Measurements from ENCODE around the gene SLU7. TPM values are rescaled to one million over a fixed set of nuclear protein-coding genes. Genes with fewer than 3 reads are reported as not detected.

Gene SLU7
- total RNA-seq, 4 donors from 2014 or later = 43.5 to 82.0 (median 69.5) TPM

GRCh38 chr5:160369990-160370712 is 48.7 kb downstream of the SLU7 start, which contains the start of gene C1QTNF2:
C1QTNF2 (minus strand) TSS chr5:160370626; CDS start chr5:160355011, 15,615 bp downstream.
- H3K27me3 ChIP-seq = no peaks in the 10 kb centered on the region
- no peak for DNase-seq (ENCODE audit: extremely low spot score)
- intact Hi-C loops (cut with DNase I) = no loop called here
- no peaks in the 10 kb centered on the region for H3K9me3 ChIP-seq
- peaks cover 5 to 24% (median 11%) of the 10 kb centered on the region in 4 donors for H3K4me1 ChIP-seq
- WGBS = 3% methylated on average over 34 of the region's 45 CpGs
- H3K36me3 ChIP-seq = no peaks in the 10 kb centered on the region
- H3K4me3 ChIP-seq = peak within 1 kb of the TSS; percentile 75 to 86 (median 78)
- TF ChIP-seq POLR2A (IDR thresholded peaks at IDR 0.05; ENCODE audit: low read depth) = no peak
- TF ChIP-seq POLR2AphosphoS5 (IDR thresholded peaks at IDR 0.05) = peak; percentile 54 to 69
- peak within 1 kb of the TSS; percentile 76 to 83 (median 78) for H3K27ac ChIP-seq (replicated peaks in 1 of 4)

DNA sequence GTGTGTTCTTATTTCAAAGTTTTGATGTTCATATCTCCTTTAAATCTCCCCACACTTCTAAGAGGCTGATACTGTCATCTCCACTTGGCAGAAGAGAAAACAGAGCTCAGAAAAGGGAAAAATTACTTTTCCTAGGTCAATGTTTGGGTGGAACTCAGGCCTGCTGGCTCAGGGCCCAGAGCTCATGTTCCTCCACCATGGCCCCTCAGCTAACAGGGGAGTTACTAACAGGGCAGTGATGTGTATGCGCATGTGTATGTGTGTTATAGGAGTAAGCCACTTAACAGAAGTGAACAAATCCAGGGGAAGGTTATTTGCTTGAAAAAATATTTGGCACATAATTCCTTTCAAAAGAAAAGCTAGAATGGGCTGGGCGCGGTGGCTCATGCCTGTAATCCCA is 51.0 kb downstream of the SLU7 start:
- Histone ChIP-seq H3K27ac (replicated peaks in 1 of 4) (no peak overlapping the region), H3K4me3 (no peak overlapping the region), H3K9me3 (no peaks in the 10 kb centered on the region), H3K27me3 (no peaks in the 10 kb centered on the region), H3K4me1 (peaks cover 14 to 33% (median 19%) of the 10 kb centered on the region in 4 donors), H3K36me3 (no peaks in the 10 kb centered on the region)
- intact Hi-C loops (cut with DNase I) = no loop called here
- no peak for DNase-seq (ENCODE audit: extremely low spot score)
- 87% methylated on average over 3 of the region's 3 CpGs for WGBS
- no peak for TF ChIP-seq EP300 (IDR thresholded peaks at IDR 0.05)
- no peak for TF ChIP-seq POLR2AphosphoS5 (IDR thresholded peaks at IDR 0.05)
- TF ChIP-seq, protein P1, sequence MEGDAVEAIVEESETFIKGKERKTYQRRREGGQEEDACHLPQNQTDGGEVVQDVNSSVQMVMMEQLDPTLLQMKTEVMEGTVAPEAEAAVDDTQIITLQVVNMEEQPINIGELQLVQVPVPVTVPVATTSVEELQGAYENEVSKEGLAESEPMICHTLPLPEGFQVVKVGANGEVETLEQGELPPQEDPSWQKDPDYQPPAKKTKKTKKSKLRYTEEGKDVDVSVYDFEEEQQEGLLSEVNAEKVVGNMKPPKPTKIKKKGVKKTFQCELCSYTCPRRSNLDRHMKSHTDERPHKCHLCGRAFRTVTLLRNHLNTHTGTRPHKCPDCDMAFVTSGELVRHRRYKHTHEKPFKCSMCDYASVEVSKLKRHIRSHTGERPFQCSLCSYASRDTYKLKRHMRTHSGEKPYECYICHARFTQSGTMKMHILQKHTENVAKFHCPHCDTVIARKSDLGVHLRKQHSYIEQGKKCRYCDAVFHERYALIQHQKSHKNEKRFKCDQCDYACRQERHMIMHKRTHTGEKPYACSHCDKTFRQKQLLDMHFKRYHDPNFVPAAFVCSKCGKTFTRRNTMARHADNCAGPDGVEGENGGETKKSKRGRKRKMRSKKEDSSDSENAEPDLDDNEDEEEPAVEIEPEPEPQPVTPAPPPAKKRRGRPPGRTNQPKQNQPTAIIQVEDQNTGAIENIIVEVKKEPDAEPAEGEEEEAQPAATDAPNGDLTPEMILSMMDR (IDR thresholded peaks at IDR 0.05) = no peak
- no peak for TF ChIP-seq POLR2A (IDR thresholded peaks at IDR 0.05; ENCODE audit: low read depth)

DNA sequence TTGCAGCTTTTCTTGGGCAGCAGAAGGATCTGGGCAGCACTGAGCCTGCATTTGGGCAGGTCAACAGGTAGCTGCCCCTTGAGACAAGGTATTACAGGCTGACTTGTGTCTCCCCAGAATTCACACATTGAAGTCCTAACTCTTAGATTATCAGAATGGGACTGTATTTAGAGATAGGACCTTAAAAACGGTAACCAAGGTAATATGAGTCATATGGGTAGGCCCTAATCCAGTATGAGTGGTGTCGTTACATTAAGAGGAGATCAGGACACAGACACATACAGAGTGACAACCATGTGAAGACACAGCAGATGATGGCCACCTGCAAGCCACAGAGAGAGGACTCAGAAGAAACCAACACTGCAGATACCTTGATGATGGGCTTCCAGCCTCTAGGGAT is 51.6 kb downstream of the SLU7 start:
- WGBS = 82% methylated on average over 2 of the region's 2 CpGs
- intact Hi-C loops (cut with DNase I) = no loop called here
- TF ChIP-seq, protein P1 (IDR thresholded peaks at IDR 0.05) = no peak
- TF ChIP-seq POLR2A (IDR thresholded peaks at IDR 0.05; ENCODE audit: low read depth) (no peak), POLR2AphosphoS5 (IDR thresholded peaks at IDR 0.05) (no peak), EP300 (IDR thresholded peaks at IDR 0.05) (no peak)
- no peak for DNase-seq (ENCODE audit: extremely low spot score)
- no peaks in the 10 kb centered on the region for H3K36me3 ChIP-seq
- H3K27ac ChIP-seq (replicated peaks in 1 of 4) = no peak overlapping the region
- no peaks in the 10 kb centered on the region for H3K27me3 ChIP-seq
- H3K9me3 ChIP-seq = no peaks in the 10 kb centered on the region
- no peak overlapping the region for H3K4me3 ChIP-seq
- H3K4me1 ChIP-seq = peaks cover 18 to 35% (median 23%) of the 10 kb centered on the region in 4 donors

- Histone ChIP-seq H3K9me3 (no peaks in the 10 kb centered on the region), H3K4me1 (peaks cover 18 to 35% (median 23%) of the 10 kb centered on the region in 4 donors), H3K4me3 (no peak overlapping the region), H3K36me3 (no peaks in the 10 kb centered on the region), H3K27ac (replicated peaks in 1 of 4) (no peak overlapping the region), H3K27me3 (no peaks in the 10 kb centered on the region)
- intact Hi-C loops (cut with DNase I) = no loop called here
- no peak for DNase-seq (ENCODE audit: extremely low spot score)
- TF ChIP-seq, protein P1 (IDR thresholded peaks at IDR 0.05) = no peak
- TF ChIP-seq POLR2A (IDR thresholded peaks at IDR 0.05; ENCODE audit: low read depth) = no peak
- no peak for TF ChIP-seq EP300 (IDR thresholded peaks at IDR 0.05)
- no peak for TF ChIP-seq POLR2AphosphoS5 (IDR thresholded peaks at IDR 0.05)
- 91% methylated on average over 2 of the region's 2 CpGs for WGBS
These were observed 52.7 kb downstream of the SLU7 start for GRCh38 chr5:160366230-160366629.

- Histone ChIP-seq H3K4me1 (peaks cover 15 to 30% (median 24%) of the 10 kb centered on the region in 4 donors), H3K36me3 (no peaks in the 10 kb centered on the region), H3K4me3 (no peak overlapping the region), H3K27me3 (no peaks in the 10 kb centered on the region), H3K9me3 (no peaks in the 10 kb centered on the region), H3K27ac (replicated peaks in 1 of 4) (peak overlapping the region; percentile 47 to 71 (median 56))
- intact Hi-C loops (cut with DNase I) = no loop called here
- 71% methylated on average over 13 of the region's 13 CpGs for WGBS
- no peak for TF ChIP-seq EP300 (IDR thresholded peaks at IDR 0.05)
- no peak for TF ChIP-seq POLR2AphosphoS5 (IDR thresholded peaks at IDR 0.05)
- TF ChIP-seq, protein P1 (IDR thresholded peaks at IDR 0.05) = no peak
- no peak for TF ChIP-seq POLR2A (IDR thresholded peaks at IDR 0.05; ENCODE audit: low read depth)
- DNase-seq (ENCODE audit: extremely low spot score) = no peak
These were observed 55.1 kb downstream of the SLU7 start for GRCh38 chr5:160363660-160364395.
